ENCODE results near the gene CAMKK2. TPM values are rescaled to one million over a fixed set of nuclear protein-coding genes. Genes with fewer than 3 reads are reported as not detected.

CAMKK2 gene
- total RNA-seq, 4 donors from 2014 or later = 25.1 to 43.7 (median 30.9) TPM

DNA sequence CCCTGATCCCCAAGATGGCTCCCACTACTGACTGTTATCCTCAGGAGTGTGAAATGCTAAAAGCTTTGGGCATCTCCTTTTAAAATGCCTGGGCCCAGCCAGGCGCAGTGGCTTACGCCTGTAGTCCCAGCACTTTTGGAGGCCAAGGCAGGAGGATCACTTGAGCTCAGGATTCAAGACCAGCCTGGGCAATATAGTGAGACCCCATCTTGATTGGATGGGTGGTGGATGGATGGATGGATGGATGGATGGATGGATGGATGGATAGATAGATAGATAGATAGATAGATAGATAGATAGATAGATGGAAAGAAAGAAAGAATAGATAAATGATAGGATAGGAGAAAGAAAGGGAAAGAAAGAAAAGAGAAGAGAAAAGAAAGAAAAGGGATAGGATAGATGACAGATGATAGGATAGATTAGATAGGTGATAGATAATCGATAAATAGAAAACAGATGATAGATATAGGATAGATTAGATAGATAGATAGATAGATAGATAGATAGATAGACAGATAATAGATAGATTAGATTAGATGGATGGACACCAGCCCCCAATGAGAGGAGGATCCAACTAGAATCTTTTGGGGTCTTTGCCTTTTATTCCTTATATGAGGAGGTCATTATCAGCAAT, 77.0 kb downstream of the CAMKK2 start:
- TF ChIP-seq, protein P1, sequence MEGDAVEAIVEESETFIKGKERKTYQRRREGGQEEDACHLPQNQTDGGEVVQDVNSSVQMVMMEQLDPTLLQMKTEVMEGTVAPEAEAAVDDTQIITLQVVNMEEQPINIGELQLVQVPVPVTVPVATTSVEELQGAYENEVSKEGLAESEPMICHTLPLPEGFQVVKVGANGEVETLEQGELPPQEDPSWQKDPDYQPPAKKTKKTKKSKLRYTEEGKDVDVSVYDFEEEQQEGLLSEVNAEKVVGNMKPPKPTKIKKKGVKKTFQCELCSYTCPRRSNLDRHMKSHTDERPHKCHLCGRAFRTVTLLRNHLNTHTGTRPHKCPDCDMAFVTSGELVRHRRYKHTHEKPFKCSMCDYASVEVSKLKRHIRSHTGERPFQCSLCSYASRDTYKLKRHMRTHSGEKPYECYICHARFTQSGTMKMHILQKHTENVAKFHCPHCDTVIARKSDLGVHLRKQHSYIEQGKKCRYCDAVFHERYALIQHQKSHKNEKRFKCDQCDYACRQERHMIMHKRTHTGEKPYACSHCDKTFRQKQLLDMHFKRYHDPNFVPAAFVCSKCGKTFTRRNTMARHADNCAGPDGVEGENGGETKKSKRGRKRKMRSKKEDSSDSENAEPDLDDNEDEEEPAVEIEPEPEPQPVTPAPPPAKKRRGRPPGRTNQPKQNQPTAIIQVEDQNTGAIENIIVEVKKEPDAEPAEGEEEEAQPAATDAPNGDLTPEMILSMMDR (IDR thresholded peaks at IDR 0.05; ENCODE audit: low read depth) = no peak

- TF ChIP-seq, protein P1 (IDR thresholded peaks at IDR 0.05; ENCODE audit: low read depth) = no peak
Observed at GRCh38 chr12:121218588-121219352, 77.7 kb downstream of the CAMKK2 start.

GRCh38 chr12:121217761-121218160, 78.7 kb downstream of the CAMKK2 start:
- TF ChIP-seq, protein P1 (IDR thresholded peaks at IDR 0.05; ENCODE audit: low read depth) = no peak

DNA sequence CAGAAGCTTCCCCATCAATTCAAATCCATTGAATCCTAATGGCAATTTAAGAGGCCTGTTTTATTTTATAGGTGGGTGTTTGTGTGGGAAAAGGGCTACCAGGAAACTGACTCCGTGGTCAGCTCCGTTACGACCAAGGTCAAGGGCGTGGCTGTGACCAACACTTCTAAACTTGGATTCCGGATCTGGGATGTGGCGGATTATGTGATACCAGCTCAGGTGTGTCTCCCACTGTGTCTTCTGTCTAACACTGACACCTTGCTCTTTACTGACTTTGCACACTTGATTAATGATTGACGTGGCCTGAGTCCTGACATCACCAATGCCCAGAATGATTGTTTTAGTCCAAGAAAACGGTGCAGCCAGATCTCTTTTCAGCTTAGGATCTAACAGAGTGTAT, 79.4 kb downstream of the CAMKK2 start:
- TF ChIP-seq, protein P1 (IDR thresholded peaks at IDR 0.05; ENCODE audit: low read depth) = no peak

- TF ChIP-seq, protein P1 (IDR thresholded peaks at IDR 0.05; ENCODE audit: low read depth) = no peak
Observed at GRCh38 chr12:121216102-121216501, 80.4 kb downstream of the CAMKK2 start.

DNA sequence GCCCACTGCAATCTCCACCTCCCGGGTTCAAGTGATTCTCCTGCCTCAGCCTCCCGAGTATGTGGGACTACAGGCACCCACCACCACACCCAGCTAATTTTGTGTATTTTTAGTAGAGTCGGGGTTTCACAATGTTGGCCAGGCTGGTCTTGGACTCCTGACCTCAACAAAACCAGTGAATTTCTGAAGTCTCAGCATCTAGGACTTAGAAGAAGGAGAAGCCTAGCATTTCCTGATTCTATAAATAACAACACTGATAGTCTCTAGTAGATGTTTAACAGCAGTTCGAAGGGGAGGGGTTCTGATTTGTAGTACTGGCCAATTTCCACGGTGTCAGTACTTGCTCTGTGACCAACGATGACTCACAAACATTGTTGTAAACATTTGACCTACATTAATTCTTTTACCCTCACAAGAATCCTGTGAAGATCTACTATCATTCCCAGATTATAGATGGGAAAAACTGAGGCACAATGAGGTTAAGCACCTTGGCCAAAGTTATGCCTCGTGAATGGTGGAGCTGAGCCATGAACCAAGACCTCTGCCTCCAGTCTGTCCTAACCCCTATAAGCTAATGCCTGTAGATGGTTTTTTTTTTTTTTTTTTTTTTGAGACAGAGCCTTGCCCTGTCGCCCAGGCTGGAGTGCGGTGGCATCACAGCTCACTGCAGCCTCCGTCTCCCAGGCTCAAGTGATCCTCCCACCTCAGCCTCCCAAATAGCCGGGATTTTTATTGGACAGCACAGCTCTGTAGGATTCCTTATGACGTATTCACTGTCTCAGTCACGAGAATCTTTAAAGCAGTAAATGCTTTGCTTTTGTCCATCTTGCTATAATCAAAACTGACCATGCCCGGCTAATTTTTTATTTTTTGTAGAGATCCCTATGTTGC, 81.4 kb downstream of the CAMKK2 start:
- TF ChIP-seq, protein P1 (IDR thresholded peaks at IDR 0.05; ENCODE audit: low read depth) = no peak

Data from subcutaneous adipose tissue (tissue), 4 donors.